Osteoblast (primary cell): ENCODE data around the gene RCSD1. TPM values are rescaled to one million over a fixed set of nuclear protein-coding genes. Genes with fewer than 3 reads are reported as not detected.

Experiments
- DNase-seq: peaks from one replicate; pipeline ENCODE4 v3.0.0; 2011; ENCODE audit warnings: low spot score, mixed read lengths; ENCODE audit not compliant: insufficient read length; ENCODE audit errors: missing footprints
- H2AFZ ChIP-seq: 2 replicates; pipeline ENCODE4 v1.6.0; 2011; ENCODE audit warnings: mild to moderate bottlenecking, low read length
- H3K27ac ChIP-seq: 2 replicates; pipeline ENCODE4 v1.5.1; 2011; ENCODE audit warnings: mild to moderate bottlenecking, low read depth, low read length, moderate library complexity
- H3K27me3 ChIP-seq: 2 replicates; pipeline ENCODE4 v1.6.0; 2012; ENCODE audit warnings: mild to moderate bottlenecking, control low read depth, inconsistent platforms, low read length, moderate library complexity; ENCODE audit not compliant: insufficient read depth
- H3K36me3 ChIP-seq: 2 replicates; pipeline ENCODE4 v1.5.1; 2011; ENCODE audit warnings: mild to moderate bottlenecking, low read length, control low read depth, moderate library complexity; ENCODE audit not compliant: insufficient read depth
- H3K4me1 ChIP-seq: 2 replicates; pipeline ENCODE4 v1.5.1; 2011; ENCODE audit warnings: mild to moderate bottlenecking, low read length, control low read depth, moderate library complexity; ENCODE audit not compliant: insufficient read depth
- H3K4me2 ChIP-seq: 2 replicates; pipeline ENCODE4 v1.6.0; 2011; ENCODE audit warnings: mild to moderate bottlenecking, low read length; ENCODE audit not compliant: insufficient read depth
- H3K4me3 ChIP-seq: fragments of 200-600 bp; sonication (generic); 3 replicates; pipeline ENCODE4 v1.5.1; 2012; ENCODE audit warnings: mild to moderate bottlenecking, low read length, inconsistent platforms; ENCODE audit not compliant: insufficient read depth
- H3K79me2 ChIP-seq: 2 replicates; pipeline ENCODE4 v1.6.0; 2012; ENCODE audit warnings: mild to moderate bottlenecking, low read length, control low read depth, inconsistent platforms; ENCODE audit not compliant: insufficient read depth
- H3K9me3 ChIP-seq: 2 replicates; pipeline ENCODE4 v1.5.1; 2011; ENCODE audit warnings: low read depth, low read length, control low read depth
- H4K20me1 ChIP-seq: 2 replicates; pipeline ENCODE4 v1.6.0; 2012; ENCODE audit warnings: mild to moderate bottlenecking, low read length, control low read depth; ENCODE audit not compliant: insufficient read depth
- total RNA-seq: library from RNA; depleted of rRNA; stranded (reverse); fragments of >200 nt; gene quantifications from 2 replicates; pipeline ENCODE4 v1.2.3, GENCODE V29; 2012
- TF ChIP-seq, protein P1 (sequence below): IDR thresholded peaks from 2 replicates; pipeline ENCODE4 v1.5.1; 2011; ENCODE audit warnings: mild to moderate bottlenecking, low read depth, low read length, moderate library complexity; ENCODE audit errors: extremely low read depth

RCSD1 gene
- total RNA-seq, 1 donor, result under 0.01 TPM

DNA sequence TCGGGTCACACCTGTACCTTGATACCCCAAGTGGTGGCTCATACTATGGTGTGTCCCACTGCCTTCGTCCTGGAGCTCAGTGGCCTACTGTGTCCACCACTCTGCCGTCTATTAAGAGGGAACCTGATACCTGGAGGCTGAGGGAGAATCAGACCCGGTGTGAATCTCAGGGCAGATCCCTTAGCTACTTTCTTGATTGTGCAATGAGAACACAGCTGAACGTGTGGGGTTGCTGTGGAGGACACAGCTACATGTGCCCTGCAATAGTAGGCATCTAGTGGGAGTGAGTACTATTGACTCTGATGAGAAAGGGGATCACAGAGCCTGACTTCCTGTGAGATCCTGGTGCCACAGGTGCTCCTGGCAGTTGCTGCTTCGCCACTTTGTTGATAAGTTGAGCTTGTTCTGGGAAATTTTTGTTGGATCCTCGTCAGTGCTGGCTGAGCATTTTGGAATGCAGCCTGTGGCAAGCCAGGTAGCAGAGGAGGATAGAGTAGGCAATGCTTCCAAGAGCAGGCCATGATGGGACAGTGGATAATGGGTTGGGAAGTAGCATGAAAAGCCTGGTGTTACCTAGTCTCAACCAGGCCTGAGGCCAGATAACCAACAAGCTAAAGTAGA lies 63.5 kb downstream of the RCSD1 start:
- H3K36me3 ChIP-seq, result no peaks in the 10 kb centered on the region
- no peaks in the 10 kb centered on the region for H3K79me2 ChIP-seq
- no peak overlapping the region for H3K4me2 ChIP-seq
- peaks cover 9% of the 10 kb centered on the region for H3K4me1 ChIP-seq
- no peak for DNase-seq
- TF ChIP-seq, protein P1, sequence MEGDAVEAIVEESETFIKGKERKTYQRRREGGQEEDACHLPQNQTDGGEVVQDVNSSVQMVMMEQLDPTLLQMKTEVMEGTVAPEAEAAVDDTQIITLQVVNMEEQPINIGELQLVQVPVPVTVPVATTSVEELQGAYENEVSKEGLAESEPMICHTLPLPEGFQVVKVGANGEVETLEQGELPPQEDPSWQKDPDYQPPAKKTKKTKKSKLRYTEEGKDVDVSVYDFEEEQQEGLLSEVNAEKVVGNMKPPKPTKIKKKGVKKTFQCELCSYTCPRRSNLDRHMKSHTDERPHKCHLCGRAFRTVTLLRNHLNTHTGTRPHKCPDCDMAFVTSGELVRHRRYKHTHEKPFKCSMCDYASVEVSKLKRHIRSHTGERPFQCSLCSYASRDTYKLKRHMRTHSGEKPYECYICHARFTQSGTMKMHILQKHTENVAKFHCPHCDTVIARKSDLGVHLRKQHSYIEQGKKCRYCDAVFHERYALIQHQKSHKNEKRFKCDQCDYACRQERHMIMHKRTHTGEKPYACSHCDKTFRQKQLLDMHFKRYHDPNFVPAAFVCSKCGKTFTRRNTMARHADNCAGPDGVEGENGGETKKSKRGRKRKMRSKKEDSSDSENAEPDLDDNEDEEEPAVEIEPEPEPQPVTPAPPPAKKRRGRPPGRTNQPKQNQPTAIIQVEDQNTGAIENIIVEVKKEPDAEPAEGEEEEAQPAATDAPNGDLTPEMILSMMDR, result no peak
- H4K20me1 ChIP-seq, result no peaks in the 10 kb centered on the region
- H3K27me3 ChIP-seq, result peaks cover 12% of the 10 kb centered on the region
- no peak overlapping the region for H2AFZ ChIP-seq
- H3K9me3 ChIP-seq, result no peaks in the 10 kb centered on the region
- H3K4me3 ChIP-seq, result no peak overlapping the region
- no peak overlapping the region for H3K27ac ChIP-seq

DNA sequence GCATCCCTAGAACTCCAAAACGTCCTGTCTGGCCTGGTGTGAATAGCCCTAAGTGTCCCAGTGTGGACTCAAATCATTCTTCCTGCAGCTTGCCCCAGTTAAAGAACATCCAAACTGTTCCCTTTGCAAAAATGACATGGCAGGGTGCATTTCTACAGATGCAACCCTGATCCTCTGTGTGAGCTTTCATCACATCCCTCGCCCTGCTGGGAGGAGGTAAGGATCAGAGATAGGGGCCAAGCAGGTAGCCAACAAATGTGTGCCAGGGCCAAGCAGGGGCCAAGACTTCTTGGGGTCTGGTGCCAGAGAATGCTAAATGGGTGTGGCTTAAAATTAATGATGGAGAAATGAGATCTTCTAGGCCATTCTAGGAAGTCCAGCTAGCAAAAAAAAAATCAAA lies 64.7 kb downstream of the RCSD1 start:
- no peak overlapping the region for H3K4me2 ChIP-seq
- no peak for DNase-seq
- TF ChIP-seq, protein P1, result no peak
- no peak overlapping the region for H3K27ac ChIP-seq
- no peaks in the 10 kb centered on the region for H3K36me3 ChIP-seq
- no peak overlapping the region for H2AFZ ChIP-seq
- no peaks in the 10 kb centered on the region for H3K79me2 ChIP-seq
- no peaks in the 10 kb centered on the region for H4K20me1 ChIP-seq
- peaks cover 1% of the 10 kb centered on the region for H3K4me1 ChIP-seq
- H3K9me3 ChIP-seq, result no peaks in the 10 kb centered on the region
- peaks cover 12% of the 10 kb centered on the region for H3K27me3 ChIP-seq
- H3K4me3 ChIP-seq, result no peak overlapping the region

GRCh38 chr1:167695147-167695546 lies 65.1 kb downstream of the RCSD1 start:
- Histone ChIP-seq H3K9me3 (no peaks in the 10 kb centered on the region), H2AFZ (no peak overlapping the region), H3K36me3 (no peaks in the 10 kb centered on the region), H3K4me3 (no peak overlapping the region), H3K79me2 (no peaks in the 10 kb centered on the region), H3K27ac (no peak overlapping the region), H3K4me1 (no peaks in the 10 kb centered on the region), H3K4me2 (no peak overlapping the region), H3K27me3 (peaks cover 12% of the 10 kb centered on the region), H4K20me1 (no peaks in the 10 kb centered on the region)
- no peak for DNase-seq
- TF ChIP-seq, protein P1, result no peak

DNA sequence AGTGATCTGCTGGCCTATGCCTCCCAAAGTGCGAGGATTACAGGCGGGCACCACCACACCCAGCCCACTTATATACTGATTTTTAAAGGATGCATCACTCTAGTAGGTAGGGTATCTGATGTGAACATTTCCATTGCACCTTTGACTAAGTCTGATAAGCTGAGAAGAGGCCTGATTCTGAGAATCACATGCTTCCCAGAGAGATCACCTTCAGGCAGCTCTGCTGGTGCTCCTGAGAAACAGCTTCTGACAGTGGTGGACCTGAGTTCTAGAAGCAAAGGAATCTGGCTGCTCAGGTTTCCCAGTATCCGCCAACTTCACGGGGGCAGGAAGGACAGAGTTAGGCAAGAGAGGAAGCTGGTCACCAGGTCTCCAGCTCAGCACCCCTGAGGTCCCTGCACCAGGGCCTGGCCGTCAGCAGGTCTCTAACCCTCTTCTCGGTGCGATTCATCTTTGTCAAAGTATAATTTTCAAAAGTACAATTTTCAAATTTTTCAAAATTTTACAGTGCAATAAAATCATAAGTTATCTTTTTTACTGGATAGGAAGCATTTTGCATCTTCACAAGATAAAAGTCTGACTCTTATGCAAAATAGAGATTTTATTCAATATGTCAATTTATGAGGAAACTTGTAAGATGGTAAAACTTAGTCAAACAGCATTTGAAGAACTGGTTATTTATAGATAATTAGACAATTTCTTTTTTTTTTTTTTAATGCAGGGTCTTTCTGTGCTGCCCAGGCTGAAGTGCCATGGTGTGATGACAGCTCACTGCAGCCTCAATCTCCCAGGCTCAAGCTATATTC lies 65.9 kb downstream of the RCSD1 start:
- no peaks in the 10 kb centered on the region for H3K79me2 ChIP-seq
- H3K27me3 ChIP-seq, result peaks cover 16% of the 10 kb centered on the region
- no peak for DNase-seq
- no peaks in the 10 kb centered on the region for H3K4me1 ChIP-seq
- no peaks in the 10 kb centered on the region for H3K9me3 ChIP-seq
- TF ChIP-seq, protein P1, result no peak
- no peak overlapping the region for H2AFZ ChIP-seq
- no peak overlapping the region for H3K4me2 ChIP-seq
- H3K27ac ChIP-seq, result no peak overlapping the region
- no peaks in the 10 kb centered on the region for H4K20me1 ChIP-seq
- H3K36me3 ChIP-seq, result no peaks in the 10 kb centered on the region
- H3K4me3 ChIP-seq, result no peak overlapping the region
